ENCODE results near the gene FYCO1.

Gene FYCO1

DNA sequence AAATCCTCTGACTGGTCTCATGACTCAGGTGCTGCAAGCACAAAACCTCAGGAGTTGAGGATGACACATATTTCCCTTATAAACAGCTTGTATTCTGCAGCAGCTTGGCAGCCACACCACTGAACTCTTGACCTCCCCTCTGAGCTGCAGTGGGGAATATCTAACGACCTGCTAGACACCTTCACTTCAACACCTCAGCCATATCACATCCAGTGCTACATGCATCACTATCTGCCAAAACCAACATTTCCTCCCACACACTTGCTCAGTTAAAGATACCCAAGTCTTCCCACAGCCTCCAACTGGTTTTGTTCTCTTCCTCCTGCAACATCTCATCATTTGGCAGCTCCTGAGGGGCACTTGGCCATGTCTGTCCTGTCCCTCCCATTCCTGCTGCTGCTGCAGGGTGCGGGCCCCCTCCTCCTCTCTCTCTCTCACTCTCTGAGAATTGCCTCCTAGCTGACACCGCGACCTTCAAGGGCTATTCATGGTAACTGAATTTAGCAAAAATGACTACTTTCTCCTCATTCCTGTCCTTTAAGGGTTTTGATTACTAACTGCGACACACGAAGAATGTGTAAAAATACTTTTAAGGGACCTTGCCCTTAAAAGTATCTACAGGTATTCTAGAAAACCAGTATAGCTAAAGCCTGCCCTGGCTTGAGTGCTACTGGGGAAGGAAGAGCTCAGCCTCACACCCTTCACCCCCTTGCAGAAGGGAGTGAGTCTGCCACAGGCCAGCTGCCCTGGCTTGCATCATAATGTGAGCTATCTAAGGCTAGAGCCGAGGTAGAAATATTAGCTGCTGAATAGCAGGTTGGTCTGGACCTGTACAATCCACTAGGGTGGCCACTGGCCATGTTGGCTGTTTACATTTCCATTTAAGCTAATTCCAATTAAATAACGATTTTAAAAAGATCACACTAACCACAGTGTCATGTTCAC lies 114.3 kb downstream of the FYCO1 start:
- TF ChIP-seq EP300 (IDR thresholded peaks at IDR 0.05; ENCODE audit: borderline replicate concordance): no peak
- TF ChIP-seq, protein P1, sequence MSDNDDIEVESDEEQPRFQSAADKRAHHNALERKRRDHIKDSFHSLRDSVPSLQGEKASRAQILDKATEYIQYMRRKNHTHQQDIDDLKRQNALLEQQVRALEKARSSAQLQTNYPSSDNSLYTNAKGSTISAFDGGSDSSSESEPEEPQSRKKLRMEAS (IDR thresholded peaks at IDR 0.05): no peak
- no peak for TF ChIP-seq TAF1 (IDR thresholded peaks at IDR 0.05; ENCODE audit: low read depth)
- TF ChIP-seq ZBTB7A (IDR thresholded peaks at IDR 0.05; ENCODE audit: low read depth): no peak
- no peak for TF ChIP-seq EGR1 (IDR thresholded peaks at IDR 0.05)
- TF ChIP-seq, protein P2, sequence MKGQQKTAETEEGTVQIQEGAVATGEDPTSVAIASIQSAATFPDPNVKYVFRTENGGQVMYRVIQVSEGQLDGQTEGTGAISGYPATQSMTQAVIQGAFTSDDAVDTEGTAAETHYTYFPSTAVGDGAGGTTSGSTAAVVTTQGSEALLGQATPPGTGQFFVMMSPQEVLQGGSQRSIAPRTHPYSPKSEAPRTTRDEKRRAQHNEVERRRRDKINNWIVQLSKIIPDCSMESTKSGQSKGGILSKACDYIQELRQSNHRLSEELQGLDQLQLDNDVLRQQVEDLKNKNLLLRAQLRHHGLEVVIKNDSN (IDR thresholded peaks at IDR 0.05): no peak
- TF ChIP-seq YY1 (IDR thresholded peaks at IDR 0.05; ENCODE audit: low read depth): no peak
- TF ChIP-seq, protein P3, sequence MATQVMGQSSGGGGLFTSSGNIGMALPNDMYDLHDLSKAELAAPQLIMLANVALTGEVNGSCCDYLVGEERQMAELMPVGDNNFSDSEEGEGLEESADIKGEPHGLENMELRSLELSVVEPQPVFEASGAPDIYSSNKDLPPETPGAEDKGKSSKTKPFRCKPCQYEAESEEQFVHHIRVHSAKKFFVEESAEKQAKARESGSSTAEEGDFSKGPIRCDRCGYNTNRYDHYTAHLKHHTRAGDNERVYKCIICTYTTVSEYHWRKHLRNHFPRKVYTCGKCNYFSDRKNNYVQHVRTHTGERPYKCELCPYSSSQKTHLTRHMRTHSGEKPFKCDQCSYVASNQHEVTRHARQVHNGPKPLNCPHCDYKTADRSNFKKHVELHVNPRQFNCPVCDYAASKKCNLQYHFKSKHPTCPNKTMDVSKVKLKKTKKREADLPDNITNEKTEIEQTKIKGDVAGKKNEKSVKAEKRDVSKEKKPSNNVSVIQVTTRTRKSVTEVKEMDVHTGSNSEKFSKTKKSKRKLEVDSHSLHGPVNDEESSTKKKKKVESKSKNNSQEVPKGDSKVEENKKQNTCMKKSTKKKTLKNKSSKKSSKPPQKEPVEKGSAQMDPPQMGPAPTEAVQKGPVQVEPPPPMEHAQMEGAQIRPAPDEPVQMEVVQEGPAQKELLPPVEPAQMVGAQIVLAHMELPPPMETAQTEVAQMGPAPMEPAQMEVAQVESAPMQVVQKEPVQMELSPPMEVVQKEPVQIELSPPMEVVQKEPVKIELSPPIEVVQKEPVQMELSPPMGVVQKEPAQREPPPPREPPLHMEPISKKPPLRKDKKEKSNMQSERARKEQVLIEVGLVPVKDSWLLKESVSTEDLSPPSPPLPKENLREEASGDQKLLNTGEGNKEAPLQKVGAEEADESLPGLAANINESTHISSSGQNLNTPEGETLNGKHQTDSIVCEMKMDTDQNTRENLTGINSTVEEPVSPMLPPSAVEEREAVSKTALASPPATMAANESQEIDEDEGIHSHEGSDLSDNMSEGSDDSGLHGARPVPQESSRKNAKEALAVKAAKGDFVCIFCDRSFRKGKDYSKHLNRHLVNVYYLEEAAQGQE (IDR thresholded peaks at IDR 0.05; ENCODE audit: low read depth): no peak
- TF ChIP-seq RAD21 (IDR thresholded peaks at IDR 0.05; ENCODE audit: low read depth): no peak
- no peak for TF ChIP-seq CEBPB (IDR thresholded peaks at IDR 0.05)
- TF ChIP-seq TEAD4 (IDR thresholded peaks at IDR 0.05): no peak
- TF ChIP-seq CREB1 (IDR thresholded peaks at IDR 0.05; ENCODE audit: low read depth): no peak
- TF ChIP-seq NFIC (IDR thresholded peaks at IDR 0.05): no peak
- no peak for TF ChIP-seq TCF12 (IDR thresholded peaks at IDR 0.05; ENCODE audit: low read depth)
- no peak for TF ChIP-seq FOXM1 (IDR thresholded peaks at IDR 0.05; ENCODE audit: borderline replicate concordance, low read depth)

DNA sequence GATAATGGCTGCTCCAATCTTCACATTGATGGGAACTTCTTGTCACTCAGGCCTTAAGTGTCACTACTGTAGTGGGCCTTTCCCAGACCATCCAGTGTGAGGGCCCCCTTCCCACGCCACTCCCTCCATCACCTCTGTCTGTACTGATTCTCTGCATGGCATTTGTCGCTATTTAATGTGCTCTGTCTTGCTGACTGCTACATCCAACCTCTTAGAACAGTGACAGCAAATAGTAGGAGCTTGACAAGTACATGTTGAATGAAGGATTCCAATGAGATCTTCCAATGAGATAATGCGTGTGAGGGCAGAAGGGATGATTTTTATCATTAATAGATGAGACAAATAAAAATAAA lies 114.9 kb downstream of the FYCO1 start:
- no peak for TF ChIP-seq NFIC (IDR thresholded peaks at IDR 0.05)
- no peak for TF ChIP-seq EP300 (IDR thresholded peaks at IDR 0.05; ENCODE audit: borderline replicate concordance)
- TF ChIP-seq CREB1 (IDR thresholded peaks at IDR 0.05; ENCODE audit: low read depth): no peak
- TF ChIP-seq EGR1 (IDR thresholded peaks at IDR 0.05): no peak
- TF ChIP-seq, protein P2 (IDR thresholded peaks at IDR 0.05): no peak
- TF ChIP-seq ZBTB7A (IDR thresholded peaks at IDR 0.05; ENCODE audit: low read depth): no peak
- TF ChIP-seq TCF12 (IDR thresholded peaks at IDR 0.05; ENCODE audit: low read depth): no peak
- no peak for TF ChIP-seq YY1 (IDR thresholded peaks at IDR 0.05; ENCODE audit: low read depth)
- TF ChIP-seq TEAD4 (IDR thresholded peaks at IDR 0.05): no peak
- TF ChIP-seq RAD21 (IDR thresholded peaks at IDR 0.05; ENCODE audit: low read depth): no peak
- TF ChIP-seq, protein P3 (IDR thresholded peaks at IDR 0.05; ENCODE audit: low read depth): no peak
- TF ChIP-seq CEBPB (IDR thresholded peaks at IDR 0.05): no peak
- TF ChIP-seq, protein P1 (IDR thresholded peaks at IDR 0.05): no peak
- no peak for TF ChIP-seq TAF1 (IDR thresholded peaks at IDR 0.05; ENCODE audit: low read depth)
- no peak for TF ChIP-seq FOXM1 (IDR thresholded peaks at IDR 0.05; ENCODE audit: borderline replicate concordance, low read depth)

DNA sequence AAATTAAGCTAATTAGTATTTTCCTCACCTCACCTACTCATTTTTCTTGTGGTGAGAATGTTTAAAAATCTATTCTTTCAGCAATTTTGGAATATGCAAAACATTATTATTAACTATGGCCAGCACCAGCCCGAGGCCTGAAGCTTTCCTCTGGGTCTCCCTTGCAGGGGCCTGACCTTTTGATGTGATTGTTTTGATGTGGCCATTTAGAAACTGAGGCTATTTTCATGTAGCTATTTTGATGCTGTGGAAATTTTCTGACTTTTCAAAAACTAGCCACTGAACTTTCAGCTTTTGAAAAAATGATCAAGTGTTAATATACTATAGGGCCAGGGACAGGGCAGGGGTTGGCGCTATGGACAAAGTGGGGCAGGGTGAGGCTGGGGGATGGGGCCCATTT lies 117.5 kb downstream of the FYCO1 start:
- TF ChIP-seq TEAD4 (IDR thresholded peaks at IDR 0.05) (no peak), FOXM1 (IDR thresholded peaks at IDR 0.05; ENCODE audit: borderline replicate concordance, low read depth) (no peak), TAF1 (IDR thresholded peaks at IDR 0.05; ENCODE audit: low read depth) (no peak)
- TF ChIP-seq, protein P2 (IDR thresholded peaks at IDR 0.05): no peak

DNA sequence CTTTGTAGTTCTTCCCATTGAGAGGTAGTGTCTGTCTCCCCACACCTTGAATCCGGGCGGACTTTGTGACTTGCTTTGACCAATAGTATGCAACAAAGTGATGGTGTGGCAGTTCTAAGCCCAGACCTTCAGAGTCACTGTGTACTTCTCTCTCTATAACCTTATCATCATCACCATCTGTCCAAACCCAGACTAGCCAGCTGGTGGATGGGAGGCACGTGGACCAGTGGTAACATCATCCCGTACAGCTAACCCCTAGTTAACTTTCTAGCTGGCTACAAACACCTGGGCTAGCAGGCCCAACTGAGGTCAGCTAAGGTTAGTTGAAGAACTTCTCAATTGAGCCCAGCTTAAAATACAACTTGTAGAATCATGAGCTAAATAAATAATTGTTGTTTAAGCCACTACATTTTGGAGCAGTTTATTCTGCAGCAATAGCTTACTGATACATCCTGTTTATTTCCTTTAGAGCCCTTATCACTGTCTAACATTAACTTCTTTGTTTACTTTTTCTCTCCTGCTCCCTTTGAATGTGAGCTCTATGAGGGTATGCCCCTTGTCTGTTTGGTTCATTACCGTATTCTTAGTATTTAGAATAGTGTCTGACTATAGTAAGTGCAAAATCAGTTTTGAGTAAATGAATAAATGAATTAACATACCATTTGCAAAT lies 120.8 kb downstream of the FYCO1 start:
- TF ChIP-seq RAD21 (IDR thresholded peaks at IDR 0.05; ENCODE audit: low read depth): no peak
- TF ChIP-seq, protein P1 (IDR thresholded peaks at IDR 0.05): no peak
- TF ChIP-seq, protein P3 (IDR thresholded peaks at IDR 0.05; ENCODE audit: low read depth): no peak
- no peak for TF ChIP-seq CEBPB (IDR thresholded peaks at IDR 0.05)
- no peak for TF ChIP-seq NFIC (IDR thresholded peaks at IDR 0.05)
- TF ChIP-seq, protein P2 (IDR thresholded peaks at IDR 0.05): no peak
- no peak for TF ChIP-seq CREB1 (IDR thresholded peaks at IDR 0.05; ENCODE audit: low read depth)
- no peak for TF ChIP-seq EP300 (IDR thresholded peaks at IDR 0.05; ENCODE audit: borderline replicate concordance)
- no peak for TF ChIP-seq TAF1 (IDR thresholded peaks at IDR 0.05; ENCODE audit: low read depth)
- no peak for TF ChIP-seq YY1 (IDR thresholded peaks at IDR 0.05; ENCODE audit: low read depth)
- no peak for TF ChIP-seq TCF12 (IDR thresholded peaks at IDR 0.05; ENCODE audit: low read depth)
- no peak for TF ChIP-seq EGR1 (IDR thresholded peaks at IDR 0.05)
